SW480 (cell line): ENCODE measurements around the gene POMT1.
A peak's percentile ranks its signal among the peaks of the same experiment; 100 is the strongest.
"Not testable (repeated sequence)": the region's sequence is repeated elsewhere in the genome, so short reads cannot be mapped to it uniquely, and the experiment has no call there.

Experiments
- DNase-seq: peaks from one replicate; pipeline ENCODE4 v3.0.0-alpha.2; 2016; ENCODE audit warnings: low spot score

POMT1 gene

DNA sequence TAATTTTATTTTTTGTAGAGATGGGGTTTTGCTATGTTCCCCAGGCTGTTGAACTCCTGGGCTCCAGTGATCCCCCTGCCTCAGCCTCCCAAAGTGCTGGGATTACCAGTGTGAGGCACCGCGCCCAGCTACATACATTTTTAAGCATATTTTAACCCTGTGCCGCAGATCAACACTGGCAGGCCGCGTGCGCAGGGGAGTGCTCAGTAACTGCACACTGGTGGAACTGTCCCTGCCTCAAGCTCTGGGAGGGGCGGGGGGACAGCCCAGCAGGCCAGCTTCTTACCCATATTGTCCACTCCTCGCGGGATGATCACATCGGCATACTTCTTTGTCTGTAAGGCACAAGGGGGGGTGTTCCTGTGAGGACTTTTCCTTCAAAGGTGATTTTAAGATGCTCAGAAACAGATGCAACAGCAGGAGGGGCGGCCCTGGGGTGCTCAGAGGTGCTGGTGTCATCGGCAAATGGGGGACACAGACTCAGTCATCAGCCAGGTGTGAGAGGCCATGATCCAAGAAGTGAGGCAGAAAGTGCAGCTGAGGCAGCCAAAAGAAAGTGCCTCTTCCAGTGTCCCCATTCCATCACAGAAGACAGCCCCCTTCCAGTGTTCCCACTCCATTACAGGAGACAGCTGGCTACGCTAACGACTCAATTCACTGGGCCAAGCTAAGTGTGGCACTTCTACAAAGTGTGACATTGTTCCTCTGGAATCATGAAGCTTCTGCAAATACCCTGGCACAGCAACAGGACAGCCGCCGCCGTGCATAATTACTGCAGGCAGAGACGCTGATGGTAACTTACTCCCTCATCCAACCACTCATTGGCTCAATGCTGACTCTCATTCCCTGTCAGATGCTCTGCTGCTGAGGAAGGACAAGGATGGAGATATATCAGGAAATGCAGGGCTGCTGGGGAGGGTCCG lies 23.2 kb downstream of the POMT1 start:
- DNase-seq: no peak

DNA sequence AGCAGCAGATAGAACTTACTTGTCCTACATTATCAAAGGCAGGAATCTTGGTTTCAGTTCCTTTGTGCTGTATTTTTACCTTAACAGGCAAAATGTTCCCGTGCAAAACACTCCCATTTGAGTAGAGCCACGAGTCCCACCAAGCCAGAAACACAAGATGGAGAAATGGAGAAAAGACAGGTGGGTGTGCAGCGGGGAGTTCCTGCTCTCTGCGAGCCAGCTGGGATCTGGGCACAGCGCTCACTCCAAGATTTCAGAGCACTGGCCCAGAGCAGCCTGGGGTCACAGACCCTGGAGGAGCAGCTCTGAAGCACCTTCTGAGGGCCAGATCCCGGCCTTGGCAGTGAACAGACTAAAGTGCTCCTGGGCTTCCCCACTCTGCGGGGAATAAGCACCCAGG lies 25.5 kb downstream of the POMT1 start:
- DNase-seq: no peak

DNA sequence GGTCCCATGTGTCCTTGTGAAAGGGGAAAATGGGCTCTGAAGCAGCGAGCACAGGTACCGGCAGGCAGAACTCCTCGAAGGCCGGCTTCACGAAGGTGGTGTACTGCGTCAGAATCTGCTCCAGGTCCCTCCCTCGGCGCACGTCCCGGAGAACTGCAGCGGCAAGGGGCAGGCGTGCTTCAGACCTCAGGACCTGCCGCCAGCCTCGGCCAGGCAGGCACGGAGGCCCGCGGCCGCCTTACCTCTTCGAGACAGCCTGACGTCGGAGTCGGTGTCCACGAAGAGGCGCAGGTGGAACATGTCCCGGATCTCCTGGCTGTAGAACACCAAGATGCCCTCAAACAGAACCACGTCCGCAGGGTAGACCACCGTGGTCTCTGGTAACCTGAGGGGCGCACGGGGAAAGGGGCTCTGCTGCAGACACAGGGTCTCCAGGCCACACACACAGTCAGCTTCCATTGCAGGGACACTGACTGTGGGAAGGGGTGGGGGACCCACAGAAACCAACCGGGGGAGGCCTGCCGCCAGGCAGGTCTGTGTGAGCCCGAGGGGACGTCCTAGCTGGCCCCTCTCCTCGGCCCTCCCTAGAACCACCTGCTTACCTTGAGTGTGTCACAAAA lies 26.3 kb downstream of the POMT1 start:
- DNase-seq: no peak

- no peak for DNase-seq
Measured at GRCh38 chr9:131529597-131530545, 27.2 kb downstream of the POMT1 start.

DNA sequence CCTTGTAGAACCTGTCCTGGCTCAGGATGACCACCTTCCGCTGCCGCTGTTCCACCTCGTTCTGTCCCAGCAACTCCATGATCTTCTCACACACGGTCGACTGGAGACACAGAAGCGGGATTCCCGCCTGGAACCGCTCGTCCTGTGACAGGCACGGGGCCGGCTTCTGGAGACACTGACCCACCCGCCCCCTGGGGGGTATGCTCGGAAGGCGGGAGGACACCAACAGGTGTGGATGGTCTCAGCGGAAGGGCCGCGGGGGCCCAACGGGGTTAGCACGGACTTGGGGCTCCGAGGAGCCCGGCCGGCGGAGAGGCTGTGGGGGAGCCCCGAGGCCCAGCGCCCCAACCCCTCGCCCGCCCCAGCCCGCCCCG lies 27.8 kb downstream of the POMT1 start:
- peak; percentile 33 for DNase-seq

- peak; percentile 67 for DNase-seq
Measured at GRCh38 chr9:131530920-131531832, 28.5 kb downstream of the POMT1 start, which contains the start of gene UCK1. TSS of gene UCK1 (minus strand) at chr9:131531263. CDS start at chr9:131531174, 89 bp downstream.

DNA sequence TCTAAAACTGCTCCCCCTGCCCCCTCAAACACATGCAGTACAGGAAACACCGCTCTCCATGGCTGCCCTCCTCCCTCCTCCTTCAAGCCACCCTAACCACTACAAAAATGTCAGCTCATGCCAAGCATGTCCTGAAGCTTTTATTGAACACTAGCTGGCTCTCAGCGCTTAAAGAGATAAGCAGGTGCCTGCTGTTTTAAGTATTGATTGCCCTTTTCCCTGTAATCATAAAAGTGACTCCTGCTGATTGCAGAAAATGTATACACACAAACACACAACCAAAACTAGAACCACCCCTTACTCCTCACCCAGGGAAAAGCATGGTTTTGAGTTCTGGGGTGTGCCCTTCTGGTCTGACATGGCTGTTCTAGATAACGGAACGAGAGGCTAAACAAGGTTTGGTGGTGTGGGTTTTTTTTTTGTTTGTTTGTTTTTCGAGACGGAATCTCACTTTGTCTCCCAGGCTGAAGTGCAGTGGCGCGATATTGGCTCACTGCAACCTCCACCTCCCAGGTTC lies 32.1 kb downstream of the POMT1 start:
- DNase-seq: no peak

- DNase-seq: no peak
Measured at GRCh38 chr9:131537946-131538345, 35.2 kb downstream of the POMT1 start.

DNA sequence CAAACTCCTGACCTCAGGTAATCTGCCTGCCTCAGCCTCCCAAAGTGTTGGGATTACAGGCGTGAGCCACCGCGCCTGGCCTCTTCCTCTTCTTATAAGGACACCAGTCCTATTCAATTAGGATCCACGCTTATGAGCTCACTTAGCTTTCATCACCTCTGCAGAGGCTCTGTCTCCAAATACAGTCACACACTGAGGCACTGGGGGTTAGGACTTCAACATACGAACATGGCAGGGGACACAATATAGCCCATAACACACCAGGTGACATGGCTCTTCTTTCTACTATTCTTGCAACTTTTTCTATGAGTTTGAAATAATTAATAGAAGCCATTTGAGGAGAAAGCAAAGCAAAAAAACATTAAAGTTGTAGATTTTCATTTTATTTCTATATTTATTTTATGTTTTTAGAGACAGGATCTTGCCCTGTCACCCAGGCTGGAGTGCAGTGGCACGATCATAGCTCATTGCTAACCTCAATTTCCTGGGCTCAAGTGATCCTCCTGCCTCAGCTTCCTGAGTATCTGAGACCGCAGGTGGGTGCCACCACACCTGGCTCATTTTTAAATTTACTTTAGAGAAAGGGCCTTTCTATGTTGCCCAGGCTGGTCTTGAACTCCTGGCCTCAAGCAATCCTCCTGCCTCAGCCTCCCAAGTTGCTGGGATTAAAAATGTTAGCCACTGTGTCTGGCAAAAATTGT lies 36.7 kb downstream of the POMT1 start:
- DNase-seq: no peak

DNA sequence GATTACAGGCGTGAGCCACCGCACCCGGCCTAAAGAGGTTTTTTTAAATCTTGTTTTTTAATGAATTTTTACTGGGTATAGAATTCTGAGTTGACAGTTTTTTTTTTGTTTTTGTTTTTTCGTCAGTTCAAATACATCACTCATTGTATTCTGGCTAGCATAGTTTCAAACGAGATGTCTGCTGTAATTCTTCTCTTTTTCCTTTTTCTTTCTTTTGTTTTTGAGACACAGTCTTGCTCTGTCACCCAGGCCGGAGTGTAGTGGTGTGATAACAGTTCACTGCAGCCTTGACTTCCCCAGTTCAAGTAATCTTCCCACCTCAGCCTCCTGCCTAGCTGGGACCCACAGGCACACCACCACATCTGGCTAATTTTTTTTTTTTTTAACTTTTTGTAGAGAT lies 40.4 kb downstream of the POMT1 start:
- DNase-seq: no peak

DNA sequence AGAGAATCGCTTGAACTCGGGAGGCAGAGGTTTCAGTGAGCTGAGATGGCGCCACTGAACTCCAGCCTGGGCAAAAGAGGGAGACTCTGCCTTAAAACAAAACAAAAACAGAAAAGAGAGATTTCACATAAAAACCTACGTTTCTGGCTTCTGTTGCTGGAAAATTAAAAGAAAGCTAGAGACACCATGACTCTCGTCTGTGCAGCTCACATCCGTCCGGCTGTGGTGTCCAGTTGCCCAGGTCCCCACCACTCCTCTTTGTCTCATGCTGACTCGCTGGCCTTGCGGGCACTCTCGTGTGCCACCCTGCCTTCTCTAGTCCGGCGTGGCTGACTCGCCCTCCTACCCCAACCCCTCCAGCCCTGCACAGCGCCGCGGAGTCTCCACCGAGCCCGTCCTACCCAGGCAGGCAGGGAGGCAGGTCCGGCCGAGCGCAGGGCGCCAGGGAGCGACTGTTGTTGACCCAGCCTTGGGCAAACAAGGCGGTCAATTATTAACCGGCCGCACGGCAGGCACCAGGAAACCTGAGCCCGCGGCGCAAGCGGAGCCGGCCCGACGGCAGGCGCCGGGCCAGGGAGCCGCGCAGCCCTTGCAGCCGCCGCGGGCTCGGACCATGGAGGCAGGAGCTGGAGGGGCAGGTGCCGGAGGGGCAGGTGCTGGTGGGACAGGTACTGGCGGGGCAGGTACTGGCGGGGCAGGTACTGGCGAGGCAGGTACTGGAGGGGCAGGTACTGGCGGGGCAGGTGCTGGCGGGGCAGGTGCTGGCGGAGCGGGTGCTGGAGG lies 42.5 kb downstream of the POMT1 start, which contains the start of gene PRRT1B:
Gene PRRT1B, plus strand, starts transcription at position 521 of the 783 bp plus-strand sequence. Its CDS starts 93 bp downstream, at position 614.
- peak; percentile 67 for DNase-seq

DNA sequence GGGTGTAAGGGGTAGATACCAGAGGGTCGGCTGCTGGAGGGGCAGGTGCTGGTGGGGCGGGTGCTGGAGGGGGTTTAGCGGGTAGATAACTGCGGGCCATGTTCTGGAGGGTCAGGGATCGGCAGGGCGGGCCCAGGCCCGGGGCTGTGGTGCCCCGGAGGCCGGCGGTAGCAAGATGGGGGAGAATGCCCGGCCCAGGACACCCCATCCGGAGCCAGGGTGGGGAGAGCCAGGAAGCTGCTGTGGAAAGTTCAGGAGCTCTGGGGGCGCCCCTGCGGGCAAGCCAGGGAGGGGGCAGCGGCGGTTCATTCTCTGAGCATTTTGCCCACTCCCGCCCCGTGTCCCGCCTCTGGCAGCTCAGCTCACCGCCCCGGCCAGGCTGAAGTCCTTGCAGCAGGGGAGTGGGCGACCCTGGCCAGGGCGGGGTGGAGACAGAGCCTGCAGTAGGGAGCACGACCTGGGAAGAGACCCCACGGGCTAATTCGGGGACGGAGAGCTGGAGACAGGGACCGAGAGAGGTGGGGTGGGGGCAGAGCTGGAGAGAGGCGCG lies 43.1 kb downstream of the POMT1 start:
- DNase-seq: no peak

DNA sequence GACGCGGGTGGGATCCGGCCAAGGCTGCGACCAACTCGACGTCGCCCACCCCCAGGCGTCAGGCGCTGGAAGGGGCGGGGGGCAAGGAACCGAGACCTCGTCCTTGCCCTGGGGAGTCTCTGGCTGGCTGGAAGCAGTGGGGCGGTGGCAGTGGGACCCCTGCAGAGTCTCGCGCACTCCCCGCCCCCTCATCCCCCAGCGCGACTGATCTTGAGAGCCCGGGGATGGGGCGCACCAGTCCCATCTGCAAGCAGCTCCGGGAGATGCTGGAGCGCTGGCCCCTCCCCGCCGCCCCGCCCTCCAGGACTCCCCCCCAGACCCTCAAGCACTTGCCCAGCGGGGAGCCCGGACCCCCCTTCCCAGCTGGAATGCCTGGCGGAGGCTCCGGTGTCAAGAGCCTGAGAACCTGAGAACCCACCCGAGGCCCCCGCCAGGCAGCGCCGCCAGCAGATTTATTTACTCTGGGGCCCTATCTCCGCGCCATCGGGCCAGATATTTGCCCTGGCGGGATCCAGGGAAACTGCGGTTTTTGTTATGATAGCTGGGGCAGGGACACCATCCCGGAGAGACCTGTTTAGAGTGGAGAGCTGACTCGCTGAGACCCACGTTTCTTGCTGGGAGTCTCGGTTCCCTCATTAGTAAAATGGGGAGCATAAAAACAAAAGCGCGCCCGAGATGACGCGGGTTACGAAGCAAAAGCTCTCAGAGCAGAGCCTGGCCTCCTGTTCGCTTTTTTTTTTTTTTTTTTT lies 43.8 kb downstream of the POMT1 start:
- peak; percentile 52 for DNase-seq

DNA sequence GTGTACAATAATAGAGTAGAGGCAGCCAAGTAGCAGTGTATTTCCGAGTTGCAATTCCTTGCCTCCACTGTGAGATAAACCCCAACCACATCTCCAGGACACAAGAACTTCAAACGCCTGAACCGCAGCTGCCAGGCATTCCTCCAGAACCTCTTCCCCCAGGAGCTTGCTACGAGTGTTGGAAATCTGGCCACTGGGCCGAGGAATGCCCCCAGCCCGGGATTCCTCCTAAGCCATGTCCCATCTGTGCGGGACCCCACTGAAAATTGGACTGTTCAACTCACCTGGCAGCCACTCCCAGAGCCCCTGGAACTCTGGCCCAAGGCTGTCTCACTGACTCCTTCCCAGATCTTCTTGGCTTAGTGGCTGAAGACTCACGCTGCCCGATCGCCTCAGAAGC lies 46.5 kb downstream of the POMT1 start:
- DNase-seq: not testable (repeated sequence)

- DNase-seq: not testable (repeated sequence)
Measured at GRCh38 chr9:131550465-131550864, 47.7 kb downstream of the POMT1 start.

GRCh38 chr9:131552030-131552429 lies 49.3 kb downstream of the POMT1 start:
- no peak for DNase-seq

GRCh38 chr9:131554087-131554842 lies 51.5 kb downstream of the POMT1 start:
- DNase-seq: no peak
